GM23338 (cell line): Measurements from ENCODE around the gene MYRF. TPM values are rescaled to one million over a fixed set of nuclear protein-coding genes. Genes with fewer than 3 reads are reported as not detected.

Source experiments
- ATAC-seq: fragments of 200-7000 bp; cut with Tn5 transposase; 3 replicates; pipeline ENCODE4 v1.9.1; 2020
- DNase-seq: peaks from one replicate; pipeline ENCODE4 v3.0.0-alpha.2; 2015; ENCODE audit warnings: low spot score
- H2AFZ ChIP-seq: fragments of 200-600 bp; sonication (generic); 2 replicates; pipeline ENCODE4 v1.8.0; 2016; ENCODE audit warnings: antibody characterized with exemption, mild to moderate bottlenecking, moderate library complexity
- H3F3A ChIP-seq: fragments of 200-600 bp; sonication (generic); replicated peaks from 2 replicates; pipeline ENCODE4 v1.8.0; 2017; ENCODE audit warnings: antibody characterized with exemption, mixed run types, low read depth
- H3K27ac ChIP-seq: fragments of 200-600 bp; sonication (generic); 2 replicates; pipeline ENCODE4 v1.6.1; 2016; ENCODE audit warnings: low read depth
- H3K27me3 ChIP-seq: fragments of 200-600 bp; sonication (generic); 2 replicates; pipeline ENCODE4 v1.8.0; 2016; ENCODE audit warnings: mild to moderate bottlenecking, mixed run types, moderate library complexity; ENCODE audit not compliant: insufficient read depth
- H3K36me3 ChIP-seq: fragments of 200-600 bp; sonication (generic); 2 replicates; pipeline ENCODE4 v1.8.0; 2016; ENCODE audit warnings: mild to moderate bottlenecking; ENCODE audit not compliant: insufficient read depth
- H3K4me1 ChIP-seq: fragments of 200-600 bp; sonication (generic); 2 replicates; pipeline ENCODE4 v1.8.0; 2016; ENCODE audit warnings: mild to moderate bottlenecking, moderate library complexity; ENCODE audit not compliant: insufficient read depth
- H3K4me2 ChIP-seq: fragments of 200-600 bp; sonication (generic); 2 replicates; pipeline ENCODE4 v1.7.1; 2017; ENCODE audit warnings: mixed run types
- H3K4me3 ChIP-seq: fragments of 200-600 bp; sonication (generic); 2 replicates; pipeline ENCODE4 v1.6.1; 2016; ENCODE audit warnings: mixed run types
- H3K79me2 ChIP-seq: fragments of 200-600 bp; sonication (generic); replicated peaks from 2 replicates; pipeline ENCODE4 v1.8.0; 2017; ENCODE audit warnings: mild to moderate bottlenecking; ENCODE audit not compliant: insufficient read depth
- H3K9me2 ChIP-seq: fragments of 200-600 bp; sonication (generic); 2 replicates; pipeline ENCODE4 v1.8.0; 2017; ENCODE audit not compliant: insufficient read depth
- H4K20me1 ChIP-seq: fragments of 200-600 bp; sonication (generic); replicated peaks from 2 replicates; pipeline ENCODE4 v1.8.0; 2017; ENCODE audit warnings: mild to moderate bottlenecking; ENCODE audit not compliant: insufficient read depth
- H3K27ac Mint-ChIP-seq: 2 replicates; pipeline ENCODE4 v1.8.0; 2020; ENCODE audit warnings: inconsistent platforms, mild to moderate bottlenecking, moderate library complexity, mixed read lengths
- H3K27me3 Mint-ChIP-seq: 3 replicates; pipeline ENCODE4 v1.8.0; 2022; ENCODE audit warnings: low read depth, mild to moderate bottlenecking, moderate library complexity, mixed read lengths, inconsistent platforms; ENCODE audit not compliant: insufficient read depth, poor library complexity
- H3K36me3 Mint-ChIP-seq: 3 replicates; pipeline ENCODE4 v1.8.0; 2021; ENCODE audit warnings: low read depth, mild to moderate bottlenecking, inconsistent platforms, moderate library complexity, mixed read lengths
- H3K4me1 Mint-ChIP-seq: 3 replicates; pipeline ENCODE4 v1.8.0; 2020; ENCODE audit warnings: mild to moderate bottlenecking, inconsistent platforms, mixed read lengths
- H3K4me3 Mint-ChIP-seq: 3 replicates; pipeline ENCODE4 v1.8.0; 2021; ENCODE audit warnings: moderate library complexity, mild to moderate bottlenecking, inconsistent platforms, mixed read lengths
- H3K9me3 Mint-ChIP-seq: 3 replicates; pipeline ENCODE4 v1.8.0; 2020; ENCODE audit warnings: moderate library complexity, mild to moderate bottlenecking, inconsistent platforms, mixed read lengths
- CREB1 ChIP-seq: fragments of 250-450 bp; sonication (Bioruptor Pico); IDR thresholded peaks from 2 replicates; pipeline ENCODE4 v1.5.0; 2020; ENCODE audit warnings: low read depth, mild to moderate bottlenecking, moderate library complexity
- CTCF ChIP-seq, 2 experiments: fragments of 200-600 bp in 1 of 2; sonication (generic) in 1 of 2; conservative IDR thresholded peaks; 2 replicates each; pipeline versions ENCODE4 v1.5.1 to v1.6.1; 2016 to 2017; ENCODE audit warnings: antibody characterized with exemption in 2 of 2, low read depth in 2 of 2, mild to moderate bottlenecking in 2 of 2, moderate library complexity in 1 of 2
- ETS1 ChIP-seq: IDR thresholded peaks from 2 replicates; pipeline ENCODE4 v1.6.1; 2016; ENCODE audit warnings: antibody characterized with exemption
- EZH2phosphoT487 ChIP-seq: fragments of 200-600 bp; sonication (generic); IDR thresholded peaks from one replicate; pipeline ENCODE4 v1.8.1; 2018; ENCODE audit warnings: antibody characterized with exemption; ENCODE audit not compliant: unreplicated experiment
- JUNB ChIP-seq: IDR thresholded peaks from one replicate; pipeline ENCODE4 v1.6.1; 2016; ENCODE audit warnings: antibody characterized with exemption; ENCODE audit not compliant: unreplicated experiment
- REST ChIP-seq: IDR thresholded peaks from one replicate; pipeline ENCODE4 v1.6.1; 2018; ENCODE audit warnings: antibody characterized with exemption; ENCODE audit not compliant: unreplicated experiment
- STAT1 ChIP-seq: IDR thresholded peaks from one replicate; pipeline ENCODE4 v1.6.1; 2016; ENCODE audit warnings: antibody characterized with exemption; ENCODE audit not compliant: unreplicated experiment
- ZNF114 ChIP-seq: fragments of 250-450 bp; sonication (Bioruptor Pico); IDR thresholded peaks from 2 replicates; pipeline ENCODE4 v1.5.0; 2020; ENCODE audit warnings: mild to moderate bottlenecking, moderate library complexity
- ZNF462 ChIP-seq: fragments of 250-450 bp; sonication (Bioruptor Pico); IDR thresholded peaks from 2 replicates; pipeline ENCODE4 v1.5.0; 2020; ENCODE audit warnings: mild to moderate bottlenecking, moderate library complexity
- polyA plus RNA-seq: library from polyadenylated mRNA; unstranded; fragments of >200 nt; fragmentation: Nextera tagmentation; extraction: Ambion mirVana; gene quantifications from 2 replicates; pipeline ENCODE4 v1.2.1, GENCODE V29; 2016
- total RNA-seq: library from RNA; depleted of rRNA; stranded (reverse); fragments of >200 nt; shearing (Covaris generic); gene quantifications from 2 replicates; pipeline ENCODE4 v1.2.3, GENCODE V29; 2014

Gene MYRF
- total and polyA plus RNA-seq, 2 experiments from 2014 or later = 1.9 to 5.5 TPM

GRCh38 chr11:61791737-61792309, 39.4 kb downstream of the MYRF start (continued):
- TF ChIP-seq REST (no peak), JUNB (no peak), CTCF (conservative IDR thresholded peaks at IDR 0.05; ENCODE audit: low read depth in 2 of 2) (peak in 1 of 2 experiments; percentile 8; a peak in 1 of 4 replicates), EZH2phosphoT487 (no peak), CREB1 (peak; percentile 65), ETS1 (no peak), STAT1 (no peak)

GRCh38 chr11:61792310-61793082, 40.1 kb downstream of the MYRF start, which contains the start of the genes FEN1 and TMEM258:
FEN1 (plus strand) TSS chr11:61792911; CDS start chr11:61795362, 2,451 bp downstream.
TMEM258 (minus strand) TSS chr11:61792599; CDS start chr11:61792558, 41 bp downstream.
- H3K27ac ChIP-seq = peak within 1 kb of the TSS; percentile 92
- H3K9me3 Mint-ChIP-seq = no peaks in the 10 kb centered on the region
- no peaks in the 10 kb centered on the region for H3K9me2 ChIP-seq
- peak within 1 kb of the TSS; percentile 87 for H2AFZ ChIP-seq
- H3K36me3 ChIP-seq = peaks cover 7% of the 10 kb centered on the region
- no peaks in the 10 kb centered on the region for H3K27me3 ChIP-seq
- peak within 1 kb of the TSS; percentile 91 for H3K4me3 Mint-ChIP-seq
- H3K4me3 ChIP-seq = peak within 1 kb of the TSS; percentile 82
- H3K4me2 ChIP-seq = peak within 1 kb of the TSS; percentile 87
- peaks cover 17% of the 10 kb centered on the region for H3K4me1 Mint-ChIP-seq
- H3K27me3 Mint-ChIP-seq = peaks cover 9% of the 10 kb centered on the region
- H4K20me1 ChIP-seq = peaks cover 9% of the 10 kb centered on the region
- H3K27ac Mint-ChIP-seq = peak within 1 kb of the TSS; percentile 100
- peaks cover 46% of the 10 kb centered on the region for H3K79me2 ChIP-seq
- DNase-seq = peak; percentile 94
- ATAC-seq = peak; percentile 89
- H3F3A ChIP-seq = peaks cover 17% of the 10 kb centered on the region; the same call in 1 of the 2 replicates
- H3K4me1 ChIP-seq = 0 out of 2 replicates have a peak, but pooled peaks cover 5% of the 10 kb centered on the region
- H3K36me3 Mint-ChIP-seq = peaks cover 73% of the 10 kb centered on the region
- TF ChIP-seq ETS1 = peak; percentile 92
- no peak for TF ChIP-seq JUNB
- no peak for TF ChIP-seq STAT1
- TF ChIP-seq ZNF462 (CRISPR knock-in tag) = no peak
- TF ChIP-seq ZNF114 (CRISPR knock-in tag) = no peak
